HG03159 (cell line): ENCODE measurements around the gene CEMIP.

Experiments used
- ATAC-seq: cut with Tn5 transposase; IDR thresholded peaks from one replicate; pipeline ENCODE4 v1.9.1; 2021; ENCODE audit warnings: mild to moderate bottlenecking, moderate library complexity; ENCODE audit not compliant: unreplicated experiment

Gene CEMIP, protein sequence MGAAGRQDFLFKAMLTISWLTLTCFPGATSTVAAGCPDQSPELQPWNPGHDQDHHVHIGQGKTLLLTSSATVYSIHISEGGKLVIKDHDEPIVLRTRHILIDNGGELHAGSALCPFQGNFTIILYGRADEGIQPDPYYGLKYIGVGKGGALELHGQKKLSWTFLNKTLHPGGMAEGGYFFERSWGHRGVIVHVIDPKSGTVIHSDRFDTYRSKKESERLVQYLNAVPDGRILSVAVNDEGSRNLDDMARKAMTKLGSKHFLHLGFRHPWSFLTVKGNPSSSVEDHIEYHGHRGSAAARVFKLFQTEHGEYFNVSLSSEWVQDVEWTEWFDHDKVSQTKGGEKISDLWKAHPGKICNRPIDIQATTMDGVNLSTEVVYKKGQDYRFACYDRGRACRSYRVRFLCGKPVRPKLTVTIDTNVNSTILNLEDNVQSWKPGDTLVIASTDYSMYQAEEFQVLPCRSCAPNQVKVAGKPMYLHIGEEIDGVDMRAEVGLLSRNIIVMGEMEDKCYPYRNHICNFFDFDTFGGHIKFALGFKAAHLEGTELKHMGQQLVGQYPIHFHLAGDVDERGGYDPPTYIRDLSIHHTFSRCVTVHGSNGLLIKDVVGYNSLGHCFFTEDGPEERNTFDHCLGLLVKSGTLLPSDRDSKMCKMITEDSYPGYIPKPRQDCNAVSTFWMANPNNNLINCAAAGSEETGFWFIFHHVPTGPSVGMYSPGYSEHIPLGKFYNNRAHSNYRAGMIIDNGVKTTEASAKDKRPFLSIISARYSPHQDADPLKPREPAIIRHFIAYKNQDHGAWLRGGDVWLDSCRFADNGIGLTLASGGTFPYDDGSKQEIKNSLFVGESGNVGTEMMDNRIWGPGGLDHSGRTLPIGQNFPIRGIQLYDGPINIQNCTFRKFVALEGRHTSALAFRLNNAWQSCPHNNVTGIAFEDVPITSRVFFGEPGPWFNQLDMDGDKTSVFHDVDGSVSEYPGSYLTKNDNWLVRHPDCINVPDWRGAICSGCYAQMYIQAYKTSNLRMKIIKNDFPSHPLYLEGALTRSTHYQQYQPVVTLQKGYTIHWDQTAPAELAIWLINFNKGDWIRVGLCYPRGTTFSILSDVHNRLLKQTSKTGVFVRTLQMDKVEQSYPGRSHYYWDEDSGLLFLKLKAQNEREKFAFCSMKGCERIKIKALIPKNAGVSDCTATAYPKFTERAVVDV (N-terminal part only)

DNA sequence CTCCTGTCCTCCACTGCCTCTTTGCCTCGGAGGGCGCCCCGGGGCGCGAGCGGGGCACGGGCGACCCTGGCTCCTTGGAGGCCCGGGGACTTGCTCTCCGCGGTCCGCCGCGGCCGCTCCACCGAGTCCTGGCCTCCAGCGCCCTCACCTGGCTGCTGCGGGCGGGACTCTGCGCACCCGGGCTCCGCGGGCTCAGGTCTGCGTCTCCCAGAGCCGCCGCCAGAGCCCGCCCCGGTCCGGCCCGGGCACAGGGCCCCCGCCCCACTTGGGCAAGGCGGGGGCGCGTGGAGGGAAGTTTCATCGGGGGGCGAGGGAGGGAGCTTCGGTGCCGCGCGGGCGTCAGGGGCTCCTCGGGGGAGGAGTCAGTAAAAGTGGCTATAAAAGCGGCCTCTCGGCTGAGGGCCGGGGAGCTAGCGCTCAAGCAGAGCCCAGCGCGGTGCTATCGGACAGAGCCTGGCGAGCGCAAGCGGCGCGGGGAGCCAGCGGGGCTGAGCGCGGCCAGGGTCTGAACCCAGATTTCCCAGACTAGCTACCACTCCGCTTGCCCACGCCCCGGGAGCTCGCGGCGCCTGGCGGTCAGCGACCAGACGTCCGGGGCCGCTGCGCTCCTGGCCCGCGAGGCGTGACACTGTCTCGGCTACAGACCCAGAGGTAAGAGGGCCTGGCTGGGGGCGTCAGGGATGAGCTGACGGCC lies at the start of gene CEMIP:
Gene CEMIP, plus strand, starts transcription at position 407 of the 694 bp plus-strand sequence. CDS start 94,510 bp downstream, outside the sequence.
- no peak for ATAC-seq

DNA sequence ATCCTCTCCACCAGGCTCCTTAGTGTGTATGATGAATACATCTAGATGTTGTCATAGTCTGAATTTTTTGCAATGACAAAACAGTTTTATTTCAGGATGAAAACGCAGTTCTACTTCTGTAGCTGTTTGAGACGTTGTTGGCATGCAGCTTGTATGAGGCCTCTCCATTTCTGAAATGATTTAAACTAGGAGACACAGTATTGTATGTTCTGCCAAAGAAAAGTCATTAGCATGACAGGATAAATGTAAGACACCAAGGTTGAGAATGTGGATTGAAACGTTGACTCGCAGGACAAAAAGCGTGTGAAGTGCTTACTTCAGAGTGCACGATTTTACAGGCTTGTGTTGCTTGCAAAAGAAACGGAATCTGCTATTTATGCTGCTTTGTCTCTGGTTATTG lies 48.8 kb upstream of the CEMIP start:
- ATAC-seq: no peak

DNA sequence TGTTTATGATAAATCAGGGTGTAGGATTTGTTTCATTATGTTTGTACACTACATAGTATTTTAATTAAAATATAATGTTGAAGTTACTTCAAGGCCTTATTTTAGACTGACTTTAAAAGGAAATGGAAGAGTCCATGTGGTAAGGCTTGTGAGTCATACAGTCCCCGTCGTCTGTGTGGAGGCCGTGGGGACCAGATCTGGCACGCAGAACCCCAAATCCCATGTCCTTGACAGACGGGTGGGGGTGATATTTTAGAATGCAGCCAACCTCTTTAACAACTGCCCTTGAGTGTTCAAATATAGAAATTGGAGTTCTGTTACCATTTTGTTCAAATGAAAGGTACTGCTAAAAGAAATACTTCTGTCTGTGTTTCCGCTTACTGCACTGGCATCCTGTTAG lies 48.2 kb upstream of the CEMIP start:
- no peak for ATAC-seq

DNA sequence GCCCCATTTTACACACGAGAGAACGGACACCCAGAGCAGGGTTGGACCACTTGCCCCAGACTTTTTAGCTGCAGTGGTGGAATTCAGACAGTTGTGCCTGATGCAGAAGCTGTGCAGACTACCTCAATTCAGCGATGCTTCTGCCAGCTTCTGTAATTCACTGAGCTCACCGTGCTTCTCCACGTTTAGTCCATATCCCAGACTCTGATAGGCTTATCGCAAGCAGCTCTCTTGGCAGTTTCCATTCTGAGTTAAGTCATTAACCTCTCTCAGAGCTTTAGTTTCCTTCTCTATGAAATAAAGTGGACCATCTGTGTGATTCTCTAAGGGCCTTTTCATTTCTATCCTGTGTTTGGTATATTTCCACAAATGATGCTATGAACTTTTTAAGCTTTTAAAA lies 47.0 kb upstream of the CEMIP start:
- no peak for ATAC-seq

DNA sequence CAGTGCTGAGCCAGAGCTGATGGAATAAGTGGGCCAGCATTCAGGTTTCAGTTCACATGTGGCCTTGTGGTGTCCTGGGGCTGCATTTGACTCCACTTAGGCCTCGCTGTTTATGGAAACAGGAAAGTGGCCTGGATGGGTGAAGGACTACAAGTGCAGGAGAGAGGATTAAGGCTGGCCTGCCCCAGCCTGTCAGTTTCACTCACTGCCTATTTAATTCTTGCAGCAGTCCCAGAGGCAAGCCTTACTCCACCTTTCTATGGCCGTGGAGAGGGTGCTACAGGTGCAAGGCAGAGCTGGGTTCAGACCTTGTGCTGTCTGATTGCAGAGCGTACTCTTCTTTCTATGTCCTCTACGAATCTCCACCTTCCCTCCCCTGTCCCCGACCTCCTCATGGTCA lies 46.4 kb upstream of the CEMIP start:
- no peak for ATAC-seq

DNA sequence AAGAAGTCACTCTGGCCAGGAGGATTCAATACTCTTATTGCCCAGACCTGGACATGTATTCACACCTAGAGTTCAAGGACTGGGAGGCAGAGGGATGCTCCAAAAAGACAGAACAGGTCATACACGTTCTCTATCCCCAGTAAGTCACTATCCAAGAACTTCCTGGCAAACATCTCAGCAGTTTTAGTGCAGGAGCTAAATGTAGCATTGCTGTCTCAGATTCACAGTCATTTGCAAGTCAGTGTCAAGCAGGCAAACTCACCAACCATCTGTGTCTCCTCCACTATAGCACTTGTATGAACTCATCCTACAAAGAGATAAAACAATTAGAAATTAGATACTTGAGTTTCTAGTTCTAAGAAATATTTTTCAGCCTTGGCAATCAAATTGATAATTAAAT lies 45.7 kb upstream of the CEMIP start:
- no peak for ATAC-seq

DNA sequence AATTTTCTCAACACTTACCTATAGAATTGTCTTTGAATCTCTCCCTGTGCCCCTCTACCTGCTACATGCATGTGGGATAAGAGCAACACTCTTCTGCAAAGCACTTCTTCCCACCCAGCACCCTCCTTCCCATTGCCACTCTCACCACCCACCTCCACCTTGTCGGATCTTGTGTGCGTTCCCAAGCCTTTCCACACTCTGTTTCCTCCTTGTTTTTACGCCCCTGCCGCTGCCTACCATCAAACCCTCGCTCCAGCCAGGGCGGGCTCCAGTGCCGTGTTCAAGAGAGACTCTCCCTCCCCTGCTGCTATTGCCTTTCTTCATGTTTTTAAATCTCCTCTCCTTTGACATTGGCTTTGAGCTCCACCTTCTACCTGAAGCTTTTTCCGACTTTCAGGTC lies 43.8 kb upstream of the CEMIP start:
- ATAC-seq: no peak

DNA sequence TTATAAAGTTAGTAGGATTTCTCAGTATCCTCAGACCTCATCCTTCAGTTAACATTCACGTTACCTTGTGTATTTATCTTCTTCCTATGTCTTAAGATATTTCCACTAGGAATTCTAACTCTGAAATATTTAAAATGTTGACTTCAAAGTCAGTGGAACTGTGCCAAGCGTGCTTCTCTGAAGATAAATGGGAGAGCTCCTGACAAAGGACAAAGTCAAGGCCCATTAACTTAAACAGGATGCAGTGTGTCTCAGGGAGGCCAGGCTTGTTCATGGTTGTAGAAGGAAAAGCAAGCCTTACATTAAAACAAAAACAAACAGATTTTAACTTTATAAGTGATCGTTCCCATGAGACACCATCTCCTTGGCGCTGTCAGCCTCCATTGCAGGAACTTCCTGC lies 42.6 kb upstream of the CEMIP start:
- no peak for ATAC-seq

DNA sequence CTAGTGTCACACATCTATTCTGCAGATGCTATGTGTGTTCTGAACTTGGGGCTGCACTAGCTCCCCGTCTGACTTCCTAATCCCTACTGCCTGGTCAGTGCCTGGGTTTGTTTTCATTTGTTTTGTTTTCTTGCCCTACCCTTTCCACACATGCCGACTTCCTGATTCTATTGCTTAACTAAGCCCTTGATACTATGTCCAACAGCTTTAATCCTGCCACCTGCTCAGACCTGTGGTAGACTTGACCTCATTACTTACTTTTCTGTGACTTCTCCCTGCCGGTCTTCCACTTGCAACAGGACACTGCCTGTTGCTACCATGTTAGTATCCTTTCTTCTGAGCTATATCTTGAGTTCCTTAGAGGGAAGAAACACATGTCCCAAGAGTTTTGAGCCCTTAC lies 39.3 kb upstream of the CEMIP start:
- ATAC-seq: no peak

DNA sequence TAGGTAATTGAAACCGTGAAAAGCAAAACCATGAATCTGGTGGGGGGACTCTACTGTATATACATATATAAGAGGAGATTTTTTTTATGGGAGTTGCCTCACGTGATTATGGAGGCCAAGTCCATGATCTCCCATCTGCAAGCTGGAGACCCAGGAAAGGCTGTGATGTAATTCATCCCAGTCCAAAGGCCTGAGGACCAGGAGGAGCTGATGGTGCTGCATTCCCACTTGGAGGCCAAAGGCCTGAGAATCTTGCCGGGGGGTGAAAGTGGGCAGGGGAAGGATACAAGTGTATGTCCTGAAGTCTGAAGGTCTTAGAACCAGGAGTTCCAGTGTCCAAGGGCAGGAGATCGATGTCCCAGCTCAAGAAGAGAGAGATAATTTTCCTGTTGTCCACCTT lies 37.1 kb upstream of the CEMIP start:
- no peak for ATAC-seq

DNA sequence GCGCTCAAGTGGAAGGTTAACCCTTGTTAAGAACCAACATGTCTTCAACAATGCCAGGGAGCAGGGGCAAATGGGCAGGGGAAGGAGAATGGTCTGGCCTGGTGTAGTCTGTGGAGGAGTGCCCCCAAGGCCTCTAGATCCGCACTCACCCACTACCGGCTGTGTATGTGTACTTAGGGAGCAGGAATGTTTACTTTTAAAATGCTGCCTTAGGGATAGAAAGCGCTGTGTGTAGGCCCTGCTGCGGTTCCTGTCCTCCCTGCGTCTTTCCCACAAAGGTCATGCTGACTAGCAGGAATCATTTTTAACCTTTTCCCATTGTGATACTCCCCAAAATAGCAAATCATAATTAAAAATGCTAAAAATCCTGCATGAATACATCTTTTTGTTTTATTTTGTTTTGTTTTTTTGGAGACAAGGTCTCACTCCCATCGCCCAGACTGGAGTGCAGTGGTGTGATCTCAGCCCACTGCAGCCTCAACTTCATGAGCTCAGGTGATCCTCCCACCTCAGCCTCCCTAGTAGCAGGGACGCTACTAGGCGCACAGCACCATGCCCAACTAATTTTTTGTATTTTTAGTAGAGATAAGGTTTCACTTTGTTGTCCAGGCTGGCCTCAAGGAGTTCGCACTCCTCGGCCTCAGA lies 35.9 kb upstream of the CEMIP start:
- no peak for ATAC-seq

DNA sequence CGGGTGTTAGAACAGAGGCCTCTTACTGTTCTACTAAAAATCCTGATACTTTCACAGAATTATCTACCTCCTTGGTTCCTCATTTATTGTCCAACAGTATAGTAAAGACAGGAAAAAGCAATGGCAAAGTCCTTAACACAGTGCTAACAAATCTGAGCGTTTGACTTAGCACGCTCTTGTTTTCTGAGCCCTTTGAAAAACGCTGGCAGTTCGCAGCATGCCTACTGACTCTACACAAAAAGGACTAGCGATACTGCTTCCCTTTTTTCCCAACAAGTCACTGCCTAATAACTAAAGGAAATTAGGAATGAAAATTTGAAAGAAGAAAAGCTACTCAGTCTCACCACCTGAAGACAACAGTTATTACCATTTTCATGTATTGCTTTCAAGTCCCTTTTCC lies 34.8 kb upstream of the CEMIP start:
- ATAC-seq: no peak

DNA sequence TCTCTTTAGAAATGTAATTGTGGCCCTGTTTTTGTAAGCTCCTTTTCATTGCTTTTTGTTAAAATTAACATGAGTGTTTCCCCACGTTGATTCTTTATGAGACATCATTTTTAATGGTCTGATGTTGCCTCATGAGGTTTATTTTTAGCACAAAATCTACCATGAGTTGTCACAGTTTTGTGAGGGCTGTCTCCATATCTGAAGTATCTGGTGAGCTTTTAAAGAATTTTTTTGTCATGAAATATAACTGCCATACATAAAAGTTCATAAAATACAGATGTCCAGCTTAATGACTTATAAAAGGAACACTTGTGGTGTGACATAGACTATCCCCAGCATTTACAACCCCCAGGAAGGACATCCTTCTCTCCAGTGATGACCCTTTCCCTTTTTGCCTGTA lies 34.3 kb upstream of the CEMIP start:
- no peak for ATAC-seq

DNA sequence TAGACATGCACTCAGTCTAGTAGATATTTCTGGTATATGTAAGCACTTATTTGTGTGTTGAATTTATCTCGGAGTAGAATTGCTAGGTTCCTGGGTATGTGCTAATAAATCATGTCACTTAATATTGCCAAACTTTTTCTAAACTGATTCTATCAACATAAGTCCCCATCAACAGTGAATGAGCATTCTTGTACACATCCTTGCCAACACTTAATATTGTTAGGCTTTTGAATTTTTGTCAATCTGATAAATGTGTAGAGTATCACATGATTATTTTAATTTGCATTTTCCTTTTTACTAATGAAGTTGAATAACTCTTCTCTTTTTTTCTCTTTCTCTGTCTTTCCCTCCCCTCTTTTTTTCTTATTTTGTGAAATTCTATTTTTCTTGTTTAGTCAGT lies 33.3 kb upstream of the CEMIP start:
- no peak for ATAC-seq

DNA sequence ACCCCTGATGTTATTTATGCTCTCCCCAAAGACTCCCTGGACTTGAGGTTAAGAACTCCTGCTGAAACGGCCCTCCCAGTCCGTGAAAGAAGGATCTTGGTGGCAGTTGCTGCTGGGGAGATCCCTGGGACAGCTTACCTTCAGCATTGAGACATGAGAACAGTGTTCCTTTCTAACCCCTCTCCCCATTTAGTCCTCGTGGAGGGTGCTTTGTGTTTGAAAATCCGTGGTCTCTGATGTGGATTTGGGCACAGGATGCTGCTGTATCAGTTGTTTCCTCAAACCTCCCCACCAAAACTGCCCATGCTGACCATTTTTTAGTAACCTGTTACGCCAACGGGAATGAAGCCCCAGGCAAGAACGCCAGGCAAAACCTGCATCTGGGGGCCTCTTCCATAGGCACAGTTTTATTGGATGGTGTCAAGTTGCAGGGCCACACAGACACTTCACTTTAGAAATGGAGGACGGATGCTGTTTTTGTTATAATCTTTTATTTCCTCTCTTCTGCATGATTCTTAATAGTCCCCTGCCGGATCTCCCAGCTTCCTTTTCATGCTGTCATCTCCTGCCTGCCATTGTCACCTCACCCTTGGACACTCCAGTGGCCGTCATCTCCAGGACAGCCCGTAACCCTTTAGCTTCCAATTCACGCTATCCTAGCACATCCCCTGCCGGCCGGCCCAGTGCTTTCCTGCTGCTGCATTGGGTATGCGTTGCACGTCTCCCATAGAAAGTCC lies 31.7 kb upstream of the CEMIP start:
- no peak for ATAC-seq

DNA sequence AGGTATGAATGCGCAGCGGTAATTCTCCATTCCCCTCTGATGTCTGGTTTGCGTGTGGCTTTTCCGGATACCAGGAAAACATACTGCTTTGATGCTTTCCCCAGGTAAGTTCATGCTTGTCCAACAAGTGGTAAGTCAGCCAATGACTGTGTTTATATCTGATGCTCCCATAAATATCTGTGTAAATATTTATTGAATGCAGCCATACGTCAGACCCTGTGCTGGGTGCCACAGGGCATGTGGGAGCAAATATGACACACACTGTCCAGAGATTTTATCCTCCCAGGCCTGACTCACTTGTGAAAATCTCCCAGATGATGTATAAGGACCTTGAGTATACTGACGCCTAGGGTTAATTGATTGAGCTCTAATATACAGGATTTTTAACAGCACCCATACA lies 29.6 kb upstream of the CEMIP start:
- ATAC-seq: no peak

DNA sequence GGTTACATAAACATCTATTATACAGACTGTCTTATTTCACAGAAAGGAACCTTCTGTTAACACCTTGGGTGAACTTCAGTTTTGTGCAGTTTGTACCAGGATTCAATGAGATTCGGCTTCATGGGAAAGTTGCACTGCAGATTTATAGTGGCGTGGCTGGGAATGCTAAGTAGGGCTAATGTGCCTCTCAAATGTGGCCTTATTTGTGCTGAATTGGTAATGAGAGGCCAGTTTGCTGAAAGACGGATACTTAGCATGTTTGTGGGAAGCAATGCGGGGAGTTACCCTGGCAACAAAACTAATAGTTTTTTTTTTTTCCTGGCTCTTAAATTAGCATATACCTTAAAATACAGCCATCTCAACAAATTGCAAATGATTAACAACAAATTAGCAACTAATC lies 28.6 kb upstream of the CEMIP start:
- ATAC-seq: no peak

DNA sequence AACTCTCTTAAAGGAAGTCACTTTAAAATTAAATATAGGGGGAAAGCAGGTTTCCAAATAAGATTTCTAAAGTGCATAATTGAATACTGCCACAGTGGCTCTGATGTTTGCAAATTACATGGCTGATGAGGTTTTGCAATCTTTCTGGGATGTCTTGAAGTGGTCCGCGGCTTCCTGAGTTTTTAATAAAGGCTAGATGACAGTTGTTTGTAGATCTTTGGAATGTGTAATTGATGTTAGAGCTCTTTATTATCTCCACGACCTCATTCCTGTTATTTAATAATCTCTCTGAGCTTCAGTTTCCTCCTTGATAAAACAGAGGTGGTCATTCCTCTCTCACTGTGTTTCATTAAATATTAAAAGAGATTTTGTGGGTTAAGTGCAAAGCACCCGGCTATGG lies 27.0 kb upstream of the CEMIP start:
- ATAC-seq: no peak

DNA sequence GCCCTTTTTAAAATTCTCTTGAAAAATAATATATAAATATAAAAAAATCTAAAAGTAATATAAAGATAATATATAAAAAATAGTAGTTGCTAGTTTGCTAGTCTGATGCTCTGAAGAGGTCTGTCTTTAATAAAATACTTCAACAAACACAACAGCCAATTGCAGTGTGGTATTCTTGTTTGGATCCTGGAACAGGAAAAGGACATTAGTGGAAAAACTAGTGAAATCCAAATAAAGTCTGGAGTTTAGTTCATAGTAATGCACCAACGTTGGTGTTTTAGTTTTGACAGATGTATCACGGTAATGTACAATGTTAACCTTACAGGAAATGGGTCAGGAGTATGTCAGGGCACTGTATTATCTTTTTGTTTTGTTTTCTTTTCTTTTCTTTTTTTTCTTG lies 26.0 kb upstream of the CEMIP start:
- ATAC-seq: no peak

DNA sequence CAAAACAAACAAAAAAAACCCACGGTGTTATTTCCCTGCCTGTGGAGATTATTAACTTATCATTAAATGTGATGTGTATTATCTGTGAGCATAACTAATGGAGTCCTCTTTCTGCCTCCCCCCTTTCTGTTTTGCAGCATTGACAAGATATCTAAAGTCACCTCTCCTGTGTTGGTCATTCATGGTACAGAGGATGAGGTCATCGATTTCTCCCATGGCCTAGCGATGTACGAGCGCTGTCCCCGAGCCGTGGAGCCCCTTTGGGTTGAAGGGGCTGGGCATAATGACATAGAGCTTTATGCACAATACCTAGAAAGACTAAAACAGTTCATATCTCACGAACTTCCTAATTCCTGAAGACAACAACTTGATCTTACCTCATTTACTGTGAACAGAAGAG lies 25.2 kb upstream of the CEMIP start:
- no peak for ATAC-seq
